Subcutaneous adipose tissue (tissue), 4 donors: ENCODE results near the gene ARHGAP1. TPM values are rescaled to one million over a fixed set of nuclear protein-coding genes. Genes with fewer than 3 reads are reported as not detected.

Experiments
- total RNA-seq, 4 donors: library from RNA; depleted of rRNA; stranded (reverse); fragments of >200 nt; gene quantifications; one replicate each; pipeline ENCODE4 v1.1.0, GENCODE V29; 2016
- TF ChIP-seq, protein P1 (sequence below): fragments of 450-650 bp; IDR thresholded peaks from one replicate; pipeline ENCODE4 v1.5.1; 2016; ENCODE audit warnings: low read depth, mild to moderate bottlenecking, control low read depth, antibody characterized with exemption, moderate library complexity

The ARHGAP1 gene
- total RNA-seq, 4 donors from 2014 or later: 45.2 to 64.2 (median 52.9) TPM

DNA sequence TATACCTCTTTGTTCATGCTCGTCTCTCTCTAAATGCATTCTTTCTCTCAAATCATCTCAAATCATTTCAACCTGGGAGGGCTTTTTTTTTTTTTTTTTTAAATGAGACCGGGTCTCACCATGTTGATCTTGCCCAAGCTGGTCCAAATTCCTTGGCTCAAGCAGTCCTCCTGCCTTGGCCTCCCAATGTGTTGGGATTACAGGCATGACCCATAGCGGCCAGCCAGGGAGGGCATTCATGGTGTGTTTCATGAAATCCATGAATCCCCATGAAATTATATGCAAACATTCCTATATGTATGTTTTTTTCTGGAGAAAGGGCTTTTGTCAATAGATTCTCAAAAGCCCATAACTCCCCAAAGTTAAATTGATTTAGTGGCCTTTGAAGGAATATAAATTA lies 56.9 kb downstream of the ARHGAP1 start:
- TF ChIP-seq, protein P1, sequence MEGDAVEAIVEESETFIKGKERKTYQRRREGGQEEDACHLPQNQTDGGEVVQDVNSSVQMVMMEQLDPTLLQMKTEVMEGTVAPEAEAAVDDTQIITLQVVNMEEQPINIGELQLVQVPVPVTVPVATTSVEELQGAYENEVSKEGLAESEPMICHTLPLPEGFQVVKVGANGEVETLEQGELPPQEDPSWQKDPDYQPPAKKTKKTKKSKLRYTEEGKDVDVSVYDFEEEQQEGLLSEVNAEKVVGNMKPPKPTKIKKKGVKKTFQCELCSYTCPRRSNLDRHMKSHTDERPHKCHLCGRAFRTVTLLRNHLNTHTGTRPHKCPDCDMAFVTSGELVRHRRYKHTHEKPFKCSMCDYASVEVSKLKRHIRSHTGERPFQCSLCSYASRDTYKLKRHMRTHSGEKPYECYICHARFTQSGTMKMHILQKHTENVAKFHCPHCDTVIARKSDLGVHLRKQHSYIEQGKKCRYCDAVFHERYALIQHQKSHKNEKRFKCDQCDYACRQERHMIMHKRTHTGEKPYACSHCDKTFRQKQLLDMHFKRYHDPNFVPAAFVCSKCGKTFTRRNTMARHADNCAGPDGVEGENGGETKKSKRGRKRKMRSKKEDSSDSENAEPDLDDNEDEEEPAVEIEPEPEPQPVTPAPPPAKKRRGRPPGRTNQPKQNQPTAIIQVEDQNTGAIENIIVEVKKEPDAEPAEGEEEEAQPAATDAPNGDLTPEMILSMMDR: no peak

DNA sequence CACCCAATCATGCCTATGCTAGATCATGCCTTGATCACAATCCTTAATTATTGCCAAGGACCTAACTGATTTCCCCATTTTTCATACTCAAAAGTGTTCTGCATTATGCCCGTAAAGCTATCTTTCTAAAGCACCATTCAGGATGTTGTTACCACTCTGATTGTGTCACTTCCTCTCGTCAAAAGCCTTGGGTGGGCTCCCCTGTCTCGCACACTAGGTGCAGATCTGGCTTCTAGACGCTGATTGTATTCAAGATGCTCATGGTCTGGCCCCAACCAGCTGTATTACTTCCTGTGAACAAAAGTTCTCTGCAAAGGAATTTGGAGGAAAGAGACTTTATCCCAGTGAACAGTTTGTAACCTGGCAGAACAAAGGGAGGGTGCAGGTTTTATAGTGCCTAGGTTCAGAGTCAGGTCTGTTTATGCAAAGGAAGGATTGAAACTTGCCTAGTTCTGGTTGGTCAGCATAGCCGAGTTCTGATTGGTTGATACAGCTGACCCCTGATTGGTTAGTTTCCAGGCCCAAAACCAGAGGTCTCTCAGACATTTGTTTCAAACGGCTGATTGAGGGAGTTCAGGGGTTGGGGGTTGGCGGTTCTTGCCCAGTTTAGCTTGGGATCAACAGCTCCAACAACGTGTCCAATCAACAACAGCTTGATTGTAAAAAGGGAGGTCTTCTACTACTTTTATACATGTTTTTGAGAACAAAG lies 57.6 kb downstream of the ARHGAP1 start:
- TF ChIP-seq, protein P1: no peak

DNA sequence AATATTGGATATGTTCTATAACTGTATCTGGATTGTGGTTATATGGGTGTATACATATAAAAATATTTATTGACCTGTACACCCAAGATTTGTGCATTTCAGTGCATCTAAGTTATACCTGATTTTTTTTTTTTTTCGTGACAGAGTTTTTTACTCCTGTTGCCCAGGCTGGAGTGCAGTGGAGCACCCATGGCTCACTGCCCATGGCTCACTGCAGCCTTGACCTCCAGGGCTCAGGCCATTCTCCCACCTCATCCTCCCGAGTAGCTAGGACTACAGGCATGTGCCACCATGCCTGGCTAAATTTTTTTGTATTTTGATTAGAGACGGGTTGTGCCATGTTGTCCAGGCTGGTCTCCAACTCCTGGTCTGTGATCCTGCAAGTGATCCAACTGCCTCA lies 58.8 kb downstream of the ARHGAP1 start:
- TF ChIP-seq, protein P1: no peak

DNA sequence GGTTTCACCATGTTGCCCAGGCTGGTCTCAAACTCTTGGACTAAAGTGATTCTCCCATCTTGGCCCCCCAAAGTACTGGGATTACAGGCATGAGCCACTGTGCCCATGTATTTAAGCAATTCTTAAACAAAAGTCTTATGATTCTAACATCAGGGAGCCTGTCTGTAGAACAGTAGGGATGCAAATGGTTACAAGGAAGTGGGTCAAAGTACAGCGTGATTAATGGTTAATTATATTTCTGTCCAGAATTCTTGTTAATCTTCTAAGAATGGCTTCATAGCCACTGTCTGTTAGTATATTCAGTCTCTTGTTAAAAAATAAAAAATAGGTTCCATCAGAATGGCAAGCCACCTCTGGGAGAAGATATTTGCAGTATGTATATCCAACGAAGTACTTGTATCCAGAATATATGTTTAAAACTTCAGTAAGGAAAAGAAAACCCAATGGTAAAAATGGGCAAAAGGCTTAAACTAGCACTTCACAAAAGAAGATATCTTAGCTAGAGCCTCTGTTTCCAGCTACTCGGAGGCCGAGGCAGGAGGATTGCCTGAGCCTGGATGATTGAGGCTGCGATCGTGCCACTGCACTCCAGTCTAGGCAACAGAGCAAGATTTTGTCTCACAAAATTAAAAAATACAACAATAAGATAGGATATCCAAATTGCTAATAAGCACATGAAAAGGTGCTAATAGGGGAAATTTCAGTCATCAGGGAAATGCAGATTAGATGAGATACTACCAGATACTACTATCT lies 60.2 kb downstream of the ARHGAP1 start:
- TF ChIP-seq, protein P1: no peak

DNA sequence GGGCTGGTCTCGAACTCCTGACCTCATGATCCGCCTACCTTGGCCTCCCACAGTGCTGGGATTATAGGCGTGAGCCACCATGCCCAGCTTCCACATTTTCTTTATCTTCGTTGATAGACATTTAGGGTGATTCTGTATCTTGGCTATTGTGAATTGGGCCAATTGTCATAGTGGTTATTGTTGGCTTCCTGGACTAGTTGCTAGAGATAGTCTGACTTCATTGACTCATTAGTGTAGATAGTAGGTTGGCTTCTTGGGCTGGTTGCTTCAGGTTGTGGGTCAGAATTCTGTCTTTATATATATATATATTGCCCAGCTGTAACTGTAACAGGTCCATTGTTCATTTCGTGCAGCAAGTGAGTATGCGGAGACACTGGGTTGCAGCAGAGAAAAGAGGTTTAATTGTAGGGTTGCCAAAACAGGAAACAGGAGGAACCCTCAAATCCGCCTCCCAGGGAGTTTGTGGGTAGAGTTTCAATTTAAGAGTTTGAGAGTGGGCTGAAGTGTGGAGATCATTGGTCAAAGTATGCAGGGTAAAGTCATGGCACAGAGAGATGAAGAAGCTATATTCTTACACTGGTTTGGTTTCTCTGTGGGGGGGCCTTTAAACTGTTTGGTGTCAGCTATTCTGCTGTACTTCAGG lies 61.1 kb downstream of the ARHGAP1 start:
- TF ChIP-seq, protein P1: no peak

DNA sequence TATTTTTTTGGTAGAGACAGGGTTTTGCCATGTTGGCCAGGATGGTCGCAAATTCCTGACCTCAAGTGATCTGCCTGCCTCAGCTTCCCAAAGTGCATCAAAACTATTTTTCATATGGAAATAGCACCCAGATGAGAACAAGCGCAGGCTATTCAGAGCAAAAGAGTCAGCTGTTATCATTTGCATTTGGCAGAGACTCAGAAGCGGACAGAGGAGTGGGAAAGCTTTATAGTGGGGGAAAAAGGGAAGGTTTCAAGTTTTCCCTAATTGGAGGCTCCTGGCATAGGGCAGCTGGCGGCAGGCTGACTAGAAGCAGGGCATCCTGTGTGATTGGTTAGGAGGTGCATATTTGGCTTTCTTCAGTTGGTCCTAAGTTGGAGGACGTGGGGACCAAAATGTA lies 62.9 kb downstream of the ARHGAP1 start:
- TF ChIP-seq, protein P1: no peak

DNA sequence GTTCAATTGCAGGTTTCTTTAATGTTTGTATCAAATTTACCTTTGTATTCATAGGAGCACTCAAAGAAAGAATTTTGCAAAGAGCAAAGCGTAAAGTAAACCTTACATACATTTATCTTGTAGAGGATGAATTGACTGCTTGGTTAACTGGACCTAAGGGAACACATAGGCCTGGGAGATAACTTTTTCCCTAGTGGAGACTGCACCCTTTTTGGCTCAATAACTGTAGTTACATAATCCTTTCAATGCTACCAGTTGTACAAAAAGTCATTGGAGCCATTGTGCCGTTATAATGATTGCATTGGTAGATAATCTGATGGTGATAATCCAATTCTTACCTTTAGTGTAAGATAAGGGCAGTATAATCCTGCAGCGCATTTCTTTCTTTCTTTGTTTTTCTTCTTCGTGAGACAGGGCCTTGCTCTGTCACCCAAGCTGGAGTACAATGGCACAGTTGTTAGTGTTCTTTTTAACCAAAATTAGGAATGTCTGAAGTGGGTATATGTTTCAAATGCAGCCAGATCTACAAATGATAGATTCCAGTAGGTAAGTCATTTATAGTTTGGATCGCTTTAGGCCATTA lies 64.8 kb downstream of the ARHGAP1 start:
- TF ChIP-seq, protein P1: no peak
